ENCODE data around the gene MARCHF10. TPM values are rescaled to one million over a fixed set of nuclear protein-coding genes. Genes with fewer than 3 reads are reported as not detected.

MARCHF10 gene
- polyA plus RNA-seq, 1 experiment: 0.14 TPM

- POLR2A ChIA-PET: interaction anchor here (0.6 kb wide), 1 partner anchor 54 kb away, joined by 5 read pairs; no protein-coding TSS in a partner anchor
- TF ChIP-seq CTCF (IDR thresholded peaks at IDR 0.05; ENCODE audit: low read depth, low read length): no peak
- Histone ChIP-seq H3K4me3 (ENCODE audit: low read depth, low read length) (no peak overlapping the region), H3K27me3 (ENCODE audit: control insufficient read depth, insufficient read depth, low read length) (no peaks in the 10 kb centered on the region), H3K27ac (ENCODE audit: low read depth, low read length) (no peak overlapping the region), H3K9me3 (ENCODE audit: control insufficient read depth, insufficient read depth, low read length) (no peaks in the 10 kb centered on the region)
- CTCF ChIA-PET: no interaction called here
- DNase-seq (ENCODE audit: low read depth, low spot score): no peak
Measured at GRCh38 chr17:62727916-62728672, 80.0 kb downstream of the MARCHF10 start.

- Histone ChIP-seq H3K27ac (ENCODE audit: low read depth, low read length) (no peak overlapping the region), H3K9me3 (ENCODE audit: control insufficient read depth, insufficient read depth, low read length) (no peaks in the 10 kb centered on the region), H3K4me3 (ENCODE audit: low read depth, low read length) (no peak overlapping the region), H3K27me3 (ENCODE audit: control insufficient read depth, insufficient read depth, low read length) (no peaks in the 10 kb centered on the region)
- no peak for DNase-seq (ENCODE audit: low read depth, low spot score)
- no peak for TF ChIP-seq CTCF (IDR thresholded peaks at IDR 0.05; ENCODE audit: low read depth, low read length)
- CTCF ChIA-PET: interaction anchor here (0.5 to 0.6 kb wide), 2 partner anchors 10 to 245 kb away, joined by 3 read pairs; no protein-coding TSS in a partner anchor
- POLR2A ChIA-PET: no interaction called here
Measured at GRCh38 chr17:62725791-62726249, 82.3 kb downstream of the MARCHF10 start.

DNA sequence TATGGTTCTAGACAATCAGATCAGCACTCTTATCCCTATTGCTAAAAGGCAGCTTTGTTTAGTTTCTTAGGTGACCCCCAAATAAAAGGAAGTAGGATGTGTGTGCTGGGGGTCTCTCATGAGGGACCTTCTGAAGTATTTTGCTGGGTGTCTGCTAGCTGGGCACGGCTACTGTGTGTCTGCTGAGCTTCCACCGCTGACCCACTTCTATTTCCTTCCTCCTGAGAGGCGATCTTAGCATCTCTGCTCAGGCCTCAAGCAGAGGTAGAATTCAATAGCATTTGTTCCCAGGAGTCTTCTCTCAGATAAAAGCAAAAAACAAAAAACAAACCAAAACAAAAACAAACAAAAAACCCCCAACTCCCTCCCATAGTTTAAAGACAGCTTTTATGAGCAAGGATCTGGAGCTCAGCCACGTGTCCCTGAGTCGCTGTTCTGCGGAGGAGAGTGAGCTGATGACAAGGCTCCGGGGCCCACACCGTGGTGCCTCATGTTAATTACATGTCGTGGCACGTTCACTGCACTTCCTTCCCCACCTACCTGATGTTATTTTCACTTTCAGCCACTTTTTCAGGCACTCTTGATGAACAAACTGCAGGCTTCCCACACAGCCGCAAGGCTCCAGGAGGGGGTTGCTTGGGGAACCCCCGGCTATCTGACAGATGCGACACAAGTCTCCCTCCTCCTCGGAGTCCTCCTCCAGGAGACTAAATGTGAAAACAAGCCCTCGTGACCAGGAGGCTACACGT, 83.5 kb downstream of the MARCHF10 start:
- no peak overlapping the region for H3K4me3 ChIP-seq (ENCODE audit: low read depth, low read length)
- ChIA-PET CTCF (no interaction called here), POLR2A (interaction anchor here (0.7 kb wide), 1 partner anchor 103 kb away, joined by 3 read pairs; no protein-coding TSS in a partner anchor)
- H3K27ac ChIP-seq (ENCODE audit: low read depth, low read length): no peak overlapping the region
- H3K9me3 ChIP-seq (ENCODE audit: control insufficient read depth, insufficient read depth, low read length): no peaks in the 10 kb centered on the region
- no peak for DNase-seq (ENCODE audit: low read depth, low spot score)
- H3K27me3 ChIP-seq (ENCODE audit: control insufficient read depth, insufficient read depth, low read length): no peaks in the 10 kb centered on the region
- no peak for TF ChIP-seq CTCF (IDR thresholded peaks at IDR 0.05; ENCODE audit: low read depth, low read length)

DNA sequence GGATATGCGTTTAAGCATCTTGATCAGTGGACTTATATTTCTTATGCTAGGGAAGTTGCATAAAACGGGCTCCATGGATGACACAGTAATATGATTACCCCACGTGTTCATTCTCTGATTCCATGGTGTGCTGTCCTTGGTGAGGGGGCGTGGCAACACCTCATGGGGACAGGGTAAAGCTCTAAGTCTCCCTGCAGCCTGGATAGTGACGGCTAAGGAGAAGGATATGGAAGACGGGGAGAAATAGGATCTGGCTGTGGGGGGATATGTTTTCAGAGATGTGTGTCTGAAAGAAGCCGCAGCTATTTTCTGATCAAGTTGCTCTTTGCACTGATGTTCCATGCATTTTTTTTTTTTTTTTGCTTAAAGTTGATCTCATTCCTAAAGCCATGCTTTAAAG, 84.3 kb downstream of the MARCHF10 start:
- ChIA-PET POLR2A (no interaction called here), CTCF (interaction anchor here (0.7 kb wide), 1 partner anchor 153 kb away, joined by 4 read pairs; no protein-coding TSS in a partner anchor)
- Histone ChIP-seq H3K9me3 (ENCODE audit: control insufficient read depth, insufficient read depth, low read length) (no peaks in the 10 kb centered on the region), H3K4me3 (ENCODE audit: low read depth, low read length) (no peak overlapping the region), H3K27ac (ENCODE audit: low read depth, low read length) (no peak overlapping the region), H3K27me3 (ENCODE audit: control insufficient read depth, insufficient read depth, low read length) (no peaks in the 10 kb centered on the region)
- no peak for DNase-seq (ENCODE audit: low read depth, low spot score)
- no peak for TF ChIP-seq CTCF (IDR thresholded peaks at IDR 0.05; ENCODE audit: low read depth, low read length)
